OCI-LY7 (cell line): ENCODE data around the gene ZBTB42. TPM values are rescaled to one million over a fixed set of nuclear protein-coding genes. Genes with fewer than 3 reads are reported as not detected.

Experiments
- BruUV-seq: library from RNA; stranded (reverse); fragments of 400-500 nt; replicated peaks from 2 replicates; lab custom pipeline; 2021; lab: Mats Ljungman, UMichigan
- CTCF ChIA-PET: fragments of 300-600 bp; sonication (Branson Sonifier 250); formaldehyde crosslinking; loops from one replicate; lab custom pipeline; 2022; ENCODE audit warnings: antibody characterized with exemption; ENCODE audit not compliant: unreplicated experiment; lab: Charles Lee
- POLR2A ChIA-PET: fragments of 300-600 bp; sonication (Branson Sonifier 250); formaldehyde crosslinking; loops from one replicate; lab custom pipeline; 2022; ENCODE audit warnings: antibody characterized with exemption; lab: Charles Lee
- DNase-seq: peaks from one replicate; pipeline ENCODE4 v3.0.0-alpha.2; 2015; ENCODE audit warnings: low spot score
- H2AFZ ChIP-seq: fragments of 200-600 bp; sonication (generic), shearing (Covaris generic); 2 replicates; pipeline ENCODE4 v1.6.1; 2014; ENCODE audit warnings: mild to moderate bottlenecking, antibody characterized with exemption, low read length, moderate library complexity
- H3K27ac ChIP-seq: fragments of 200-600 bp; sonication (generic); 2 replicates; pipeline ENCODE4 v1.5.1; 2014; ENCODE audit warnings: mixed run types, low read depth, mild to moderate bottlenecking, moderate library complexity, low read length, inconsistent platforms; ENCODE audit not compliant: poor library complexity, severe bottlenecking
- H3K36me3 ChIP-seq: fragments of 200-600 bp; sonication (generic); 2 replicates; pipeline ENCODE4 v1.6.1; 2014; ENCODE audit warnings: mild to moderate bottlenecking, antibody characterized with exemption, low read length, moderate library complexity, mixed read lengths; ENCODE audit not compliant: insufficient read depth
- H3K4me1 ChIP-seq: fragments of 200-600 bp; sonication (generic); 2 replicates; pipeline ENCODE4 v1.5.1; 2014; ENCODE audit warnings: mild to moderate bottlenecking, low read length; ENCODE audit not compliant: insufficient read depth, poor library complexity, severe bottlenecking
- H3K4me2 ChIP-seq: fragments of 200-600 bp; sonication (generic); 2 replicates; pipeline ENCODE4 v1.6.1; 2014; ENCODE audit warnings: mild to moderate bottlenecking, low read length
- H3K4me3 ChIP-seq: fragments of 200-600 bp; sonication (generic); 2 replicates; pipeline ENCODE4 v1.5.1; 2014; ENCODE audit warnings: mild to moderate bottlenecking, low read depth, low read length; ENCODE audit not compliant: poor library complexity, severe bottlenecking
- H3K79me2 ChIP-seq: fragments of 200-600 bp; sonication (generic); 2 replicates; pipeline ENCODE4 v1.6.1; 2016; ENCODE audit warnings: low read depth, mild to moderate bottlenecking, low read length, moderate library complexity, mixed read lengths; ENCODE audit not compliant: insufficient read depth
- H3K9me2 ChIP-seq: fragments of 200-600 bp; sonication (generic); 2 replicates; pipeline ENCODE4 v1.6.1; 2016; ENCODE audit warnings: mild to moderate bottlenecking, low read length, mixed read lengths; ENCODE audit not compliant: insufficient read depth
- H3K9me3 ChIP-seq: fragments of 200-600 bp; sonication (generic); 2 replicates; pipeline ENCODE4 v1.6.1; 2014; ENCODE audit warnings: mild to moderate bottlenecking, mixed run types, low read length, mixed read lengths
- H4K20me1 ChIP-seq: fragments of 200-600 bp; sonication (generic); 2 replicates; pipeline ENCODE4 v1.6.1; 2014; ENCODE audit warnings: mild to moderate bottlenecking, antibody characterized with exemption, low read length, moderate library complexity, mixed read lengths; ENCODE audit not compliant: insufficient read depth
- CTCF ChIP-seq: fragments of 200-600 bp; sonication (generic); conservative IDR thresholded peaks from 2 replicates; pipeline ENCODE4 v1.5.1; 2014; ENCODE audit warnings: mild to moderate bottlenecking, antibody characterized with exemption, low read length, moderate library complexity, mixed read lengths
- EZH2phosphoT487 ChIP-seq: fragments of 200-600 bp; sonication (generic); IDR thresholded peaks from 2 replicates; pipeline ENCODE4 v1.6.1; 2018; ENCODE audit warnings: low read depth, borderline replicate concordance, mild to moderate bottlenecking, mixed run types, antibody characterized with exemption, low read length, moderate library complexity, mixed read lengths
- intact Hi-C: fragments of 100-400 bp; cut with micrococcal nuclease; formaldehyde crosslinking; loops from one replicate; pipeline ENCODE4 v1.10.0; 2022; ENCODE audit not compliant: unreplicated experiment
- total RNA-seq, 2 experiments: library from RNA; depleted of rRNA in 1 of 2; stranded (reverse); fragments of >200 nt in 1 of 2; shearing (Covaris generic) in 1 of 2; gene quantifications; 2 replicates each; pipeline ENCODE4 v1.2.3, GENCODE V29; 2014 to 2022

ZBTB42 gene
- total RNA-seq, 2 experiments from 2014 or later: 0.98 to 1.9 TPM

- ChIA-PET CTCF (no interaction called here), POLR2A (no interaction called here)
- TF ChIP-seq CTCF (no peak), EZH2phosphoT487 (no peak)
- Histone ChIP-seq H4K20me1 (peaks cover 7% of the 10 kb centered on the region; the same call in 1 of the 2 replicates), H3K36me3 (peaks cover 3% of the 10 kb centered on the region; the same call in 1 of the 2 replicates), H3K4me1 (no peaks in the 10 kb centered on the region), H3K9me2 (no peaks in the 10 kb centered on the region), H3K9me3 (no peaks in the 10 kb centered on the region), H3K4me2 (no peak overlapping the region), H3K79me2 (no peaks in the 10 kb centered on the region), H2AFZ (no peak overlapping the region), H3K27ac (no peak overlapping the region), H3K4me3 (no peak overlapping the region)
- BruUV-seq: no TSS peak
- intact Hi-C loops: no loop called here
- no peak for DNase-seq
These were observed 16.7 kb upstream of the ZBTB42 start for GRCh38 chr14:104784218-104784568.

- H3K36me3 ChIP-seq: peaks cover 3% of the 10 kb centered on the region; the same call in 1 of the 2 replicates
- no peaks in the 10 kb centered on the region for H3K9me3 ChIP-seq
- DNase-seq: no peak
- TF ChIP-seq CTCF (no peak), EZH2phosphoT487 (no peak)
- H2AFZ ChIP-seq: no peak overlapping the region
- peaks cover 7% of the 10 kb centered on the region; the same call in 1 of the 2 replicates for H4K20me1 ChIP-seq
- H3K4me1 ChIP-seq: no peaks in the 10 kb centered on the region
- ChIA-PET CTCF (no interaction called here), POLR2A (no interaction called here)
- BruUV-seq: no TSS peak
- no peak overlapping the region for H3K4me3 ChIP-seq
- H3K4me2 ChIP-seq: no peak overlapping the region
- intact Hi-C loops: no loop called here
- no peak overlapping the region for H3K27ac ChIP-seq
- H3K9me2 ChIP-seq: no peaks in the 10 kb centered on the region
- H3K79me2 ChIP-seq: no peaks in the 10 kb centered on the region
These were observed 15.8 kb upstream of the ZBTB42 start for GRCh38 chr14:104784846-104785707.

GRCh38 chr14:104785708-104786080 is 15.2 kb upstream of the ZBTB42 start:
- Histone ChIP-seq H3K9me2 (no peaks in the 10 kb centered on the region), H3K4me1 (no peaks in the 10 kb centered on the region), H3K4me2 (no peak overlapping the region), H3K9me3 (no peaks in the 10 kb centered on the region), H3K27ac (no peak overlapping the region), H4K20me1 (peaks cover 7% of the 10 kb centered on the region; the same call in 1 of the 2 replicates), H3K79me2 (no peaks in the 10 kb centered on the region), H3K4me3 (no peak overlapping the region), H2AFZ (no peak overlapping the region), H3K36me3 (peaks cover 4% of the 10 kb centered on the region; the same call in 1 of the 2 replicates)
- BruUV-seq: no TSS peak
- TF ChIP-seq EZH2phosphoT487: no peak
- TF ChIP-seq CTCF: no peak
- ChIA-PET POLR2A (no interaction called here), CTCF (no interaction called here)
- no peak for DNase-seq
- intact Hi-C loops: no loop called here
